ENCODE data around the gene IDS.
"Not testable (repeated sequence)": the region's sequence is repeated elsewhere in the genome, so short reads cannot be mapped to it uniquely, and the experiment has no call there.

Gene IDS

GRCh38 chrX:149537474-149537873 lies 32.4 kb upstream of the IDS start:
- not testable (repeated sequence) for H3K4me3 Mint-ChIP-seq; H3K9me3 Mint-ChIP-seq (ENCODE audit: low read depth); H3K27me3 Mint-ChIP-seq; H3K4me1 Mint-ChIP-seq (ENCODE audit: low read depth); H3K36me3 Mint-ChIP-seq; H3K27ac Mint-ChIP-seq

DNA sequence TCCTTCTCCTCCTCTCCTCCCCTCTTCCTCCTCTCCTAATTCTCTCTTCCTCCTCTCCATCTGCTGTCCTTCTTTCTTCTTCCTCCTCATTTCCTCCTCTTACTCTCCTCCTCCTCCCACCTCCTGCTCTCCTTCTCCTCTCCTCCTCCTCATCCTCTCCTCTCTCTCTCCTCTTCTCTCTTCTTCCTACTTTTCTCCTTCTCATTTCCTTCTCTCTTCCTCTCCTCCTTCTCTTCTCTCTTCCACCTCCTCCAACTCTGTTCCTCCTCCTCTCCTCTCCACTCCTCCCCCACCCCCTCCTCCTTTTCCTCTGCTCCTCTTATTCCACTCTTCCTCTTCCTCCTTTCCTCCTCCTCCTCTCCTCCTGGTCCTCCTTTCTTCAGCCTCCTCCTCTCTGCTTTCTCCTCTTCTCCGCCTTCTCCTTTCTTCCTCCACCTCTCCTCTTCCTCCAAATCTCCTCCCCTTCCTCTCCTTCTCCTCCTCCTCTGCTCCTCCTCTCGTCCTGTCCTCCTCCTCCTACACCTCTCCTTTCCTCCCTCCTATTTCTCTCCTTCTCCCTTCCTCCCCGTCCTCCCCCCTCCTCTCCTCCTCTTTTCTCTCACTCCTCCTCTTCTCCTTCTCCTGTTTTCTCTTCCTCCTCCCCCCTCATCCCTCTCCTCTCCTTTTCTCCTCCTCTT lies 30.0 kb upstream of the IDS start:
- not testable (repeated sequence) for H3K9me3 Mint-ChIP-seq (ENCODE audit: low read depth); H3K27ac Mint-ChIP-seq; H3K27me3 Mint-ChIP-seq; H3K4me3 Mint-ChIP-seq; H3K36me3 Mint-ChIP-seq
- H3K4me1 Mint-ChIP-seq (ENCODE audit: low read depth), result peaks cover 14% of the 10 kb centered on the region

GRCh38 chrX:149533999-149534398 lies 28.9 kb upstream of the IDS start:
- H3K36me3 Mint-ChIP-seq; H3K27me3 Mint-ChIP-seq; H3K27ac Mint-ChIP-seq; H3K9me3 Mint-ChIP-seq (ENCODE audit: low read depth); H3K4me3 Mint-ChIP-seq: not testable (repeated sequence)
- peaks cover 10% of the 10 kb centered on the region for H3K4me1 Mint-ChIP-seq (ENCODE audit: low read depth)

GRCh38 chrX:149532868-149533267 lies 27.8 kb upstream of the IDS start:
- H3K27me3 Mint-ChIP-seq; H3K36me3 Mint-ChIP-seq; H3K27ac Mint-ChIP-seq; H3K9me3 Mint-ChIP-seq (ENCODE audit: low read depth); H3K4me3 Mint-ChIP-seq: not testable (repeated sequence)
- H3K4me1 Mint-ChIP-seq (ENCODE audit: low read depth), result peaks cover 12% of the 10 kb centered on the region

DNA sequence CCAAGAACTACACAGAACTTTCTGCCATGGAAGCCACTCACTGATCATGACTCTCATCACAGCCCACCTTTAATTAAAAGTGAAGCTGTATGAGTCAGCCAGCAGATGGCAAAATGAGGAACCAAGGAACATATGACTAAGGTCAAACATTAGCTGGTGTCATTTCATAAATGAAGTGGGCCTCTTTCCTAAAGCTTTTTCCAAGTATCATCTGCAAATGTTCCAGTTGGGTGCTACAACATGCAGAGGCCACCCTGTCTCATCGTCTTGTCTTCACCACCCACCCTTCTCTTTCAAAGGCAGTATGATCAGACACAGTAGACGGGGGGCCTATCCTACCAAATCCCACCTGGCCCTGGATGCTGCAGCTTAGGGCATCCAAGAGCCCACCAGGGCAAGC lies 26.5 kb upstream of the IDS start:
- H3K27ac Mint-ChIP-seq, result peak overlapping the region; percentile 75
- H3K4me3 Mint-ChIP-seq, result no peak overlapping the region
- peaks cover 17% of the 10 kb centered on the region for H3K4me1 Mint-ChIP-seq (ENCODE audit: low read depth)
- H3K36me3 Mint-ChIP-seq, result no peaks in the 10 kb centered on the region
- no peaks in the 10 kb centered on the region for H3K27me3 Mint-ChIP-seq
- H3K9me3 Mint-ChIP-seq (ENCODE audit: low read depth), result no peaks in the 10 kb centered on the region

DNA sequence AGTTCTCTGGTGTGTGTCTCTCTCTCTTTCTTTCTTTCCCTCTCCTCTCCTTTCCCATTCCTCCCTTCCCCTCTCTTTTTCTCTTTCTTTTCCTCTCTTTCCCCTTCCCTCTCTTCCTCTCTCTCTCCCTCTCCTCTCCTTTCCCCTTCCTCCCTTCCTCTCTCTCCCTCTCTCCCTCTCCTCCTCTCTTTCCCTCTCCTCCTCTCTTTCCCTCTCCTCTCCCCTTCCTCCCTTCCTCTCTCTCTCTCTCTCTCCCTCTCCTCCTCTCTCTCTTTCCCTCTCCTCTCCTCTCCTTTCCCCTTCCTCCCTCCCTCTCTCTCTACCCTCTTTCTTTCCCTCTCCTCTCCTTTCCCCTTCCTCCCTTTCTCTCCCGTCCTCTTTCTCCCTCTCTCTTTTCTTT lies 23.3 kb upstream of the IDS start:
- Mint-ChIP-seq H3K27ac (no peak overlapping the region), H3K4me3 (no peak overlapping the region), H3K27me3 (no peaks in the 10 kb centered on the region), H3K36me3 (no peaks in the 10 kb centered on the region), H3K9me3 (ENCODE audit: low read depth) (no peaks in the 10 kb centered on the region), H3K4me1 (ENCODE audit: low read depth) (peaks cover 26% of the 10 kb centered on the region)

DNA sequence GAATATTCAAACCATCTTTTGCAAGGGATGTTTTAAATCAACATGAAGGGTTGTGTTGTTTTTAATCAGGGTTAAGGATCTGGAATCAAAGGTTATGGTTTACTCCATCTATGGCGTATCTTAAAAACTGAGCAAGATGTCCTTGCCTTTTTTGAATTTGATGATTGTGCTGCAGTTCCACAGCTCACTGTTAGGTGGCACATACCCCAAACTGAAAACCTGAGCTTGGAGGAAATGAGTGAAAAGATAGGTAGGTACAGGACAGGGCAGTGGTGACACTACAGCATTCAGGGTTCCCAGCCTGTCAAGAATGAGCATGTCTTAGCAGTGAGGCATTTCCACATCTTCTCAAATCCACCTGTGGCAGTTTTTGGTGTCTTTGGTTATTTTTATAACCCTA lies 22.6 kb upstream of the IDS start:
- Mint-ChIP-seq H3K36me3 (no peaks in the 10 kb centered on the region), H3K4me3 (no peak overlapping the region), H3K27ac (peak overlapping the region; percentile 25), H3K4me1 (ENCODE audit: low read depth) (peaks cover 27% of the 10 kb centered on the region), H3K9me3 (ENCODE audit: low read depth) (no peaks in the 10 kb centered on the region), H3K27me3 (no peaks in the 10 kb centered on the region)

DNA sequence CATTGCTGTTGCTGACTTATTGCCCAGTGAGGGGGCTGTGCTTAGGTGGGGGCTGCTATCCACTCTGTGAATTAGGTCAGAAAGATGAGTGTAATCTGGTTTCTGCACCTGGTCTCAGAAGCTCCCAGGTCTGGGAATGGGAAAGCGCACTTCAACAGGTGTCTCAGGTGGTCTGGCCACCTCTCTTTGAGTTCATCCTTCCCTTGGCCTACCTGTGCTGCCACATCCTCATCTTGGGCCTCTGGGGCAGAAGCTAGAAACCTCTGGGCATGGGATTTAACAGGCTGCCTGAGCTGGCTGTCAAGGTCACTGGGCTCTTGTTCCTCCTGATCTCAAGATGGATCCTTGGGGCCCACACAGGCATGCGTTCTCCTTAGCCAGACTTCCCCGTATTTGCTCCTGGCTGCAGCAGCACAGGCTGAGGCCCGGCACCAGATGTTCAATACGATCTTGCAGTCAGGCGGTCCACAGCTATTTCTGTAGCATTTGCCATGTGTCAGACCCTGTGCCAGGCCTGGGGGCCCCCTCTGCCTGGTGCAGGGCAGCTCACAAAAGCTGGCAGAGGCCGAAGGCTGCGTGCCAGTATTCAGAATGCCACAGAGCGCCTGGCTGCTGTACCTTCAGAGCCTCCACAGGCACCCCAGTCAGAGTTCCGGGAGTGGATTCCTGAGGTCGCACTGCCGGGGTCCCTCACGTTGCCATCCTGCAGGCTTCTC lies 21.4 kb upstream of the IDS start:
- peaks cover 30% of the 10 kb centered on the region for H3K4me1 Mint-ChIP-seq (ENCODE audit: low read depth)
- H3K27ac Mint-ChIP-seq, result peak overlapping the region; percentile 41
- H3K9me3 Mint-ChIP-seq (ENCODE audit: low read depth); H3K27me3 Mint-ChIP-seq; H3K36me3 Mint-ChIP-seq; H3K4me3 Mint-ChIP-seq: not testable (repeated sequence)

DNA sequence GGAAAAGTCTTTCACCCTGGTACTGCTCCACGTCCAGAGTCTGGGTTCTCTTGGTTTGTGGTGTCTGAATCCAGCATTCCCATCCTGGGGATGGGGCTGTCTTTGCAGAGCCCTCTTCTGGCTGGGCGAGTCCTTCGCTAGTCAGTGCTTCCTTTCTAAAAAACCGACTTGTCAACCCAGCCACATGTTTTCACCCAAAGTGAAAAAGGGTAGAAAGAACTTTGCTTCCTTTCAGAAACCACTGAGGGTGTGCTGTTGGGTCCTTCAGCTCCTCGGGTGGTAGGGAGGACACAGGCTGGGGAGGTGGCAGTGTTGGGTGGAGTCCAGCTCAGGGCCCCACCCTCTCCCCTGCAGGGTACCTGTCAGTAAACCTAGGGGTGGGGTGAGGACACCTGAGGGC lies 20.8 kb upstream of the IDS start:
- not testable (repeated sequence) for H3K27ac Mint-ChIP-seq; H3K9me3 Mint-ChIP-seq (ENCODE audit: low read depth); H3K36me3 Mint-ChIP-seq; H3K27me3 Mint-ChIP-seq; H3K4me3 Mint-ChIP-seq
- H3K4me1 Mint-ChIP-seq (ENCODE audit: low read depth), result peaks cover 32% of the 10 kb centered on the region

GRCh38 chrX:149525389-149525788 lies 20.3 kb upstream of the IDS start:
- H3K36me3 Mint-ChIP-seq; H3K4me3 Mint-ChIP-seq; H3K9me3 Mint-ChIP-seq (ENCODE audit: low read depth); H3K27ac Mint-ChIP-seq; H3K27me3 Mint-ChIP-seq: not testable (repeated sequence)
- H3K4me1 Mint-ChIP-seq (ENCODE audit: low read depth), result peaks cover 37% of the 10 kb centered on the region

- peaks cover 40% of the 10 kb centered on the region for H3K4me1 Mint-ChIP-seq (ENCODE audit: low read depth)
- H3K4me3 Mint-ChIP-seq, result no peak overlapping the region
- H3K36me3 Mint-ChIP-seq, result no peaks in the 10 kb centered on the region
- H3K27ac Mint-ChIP-seq, result no peak overlapping the region
- H3K27me3 Mint-ChIP-seq, result no peaks in the 10 kb centered on the region
- H3K9me3 Mint-ChIP-seq (ENCODE audit: low read depth), result no peaks in the 10 kb centered on the region
Observed at GRCh38 chrX:149522916-149523315, 17.8 kb upstream of the IDS start.

DNA sequence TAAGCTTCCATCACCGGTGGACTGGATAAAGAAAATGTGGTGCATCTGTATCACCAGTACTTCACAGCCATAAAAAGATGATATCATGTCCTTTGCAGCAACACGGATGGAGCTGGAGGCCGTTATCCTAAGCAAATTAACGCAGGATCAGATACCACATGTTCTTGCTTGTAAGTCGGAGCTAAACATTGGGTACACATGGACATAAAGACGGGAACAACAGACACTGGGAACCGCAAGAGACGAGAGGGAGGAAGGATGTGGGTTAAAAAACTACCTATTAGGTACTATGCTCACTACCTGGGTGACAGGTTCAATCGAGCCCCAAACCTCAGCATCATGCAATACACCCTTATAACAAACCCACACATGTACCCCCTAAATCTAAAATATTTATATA lies 16.3 kb upstream of the IDS start:
- Mint-ChIP-seq H3K4me3 (peak overlapping the region; percentile 61), H3K9me3 (ENCODE audit: low read depth) (no peaks in the 10 kb centered on the region), H3K27ac (peak overlapping the region; percentile 72), H3K27me3 (no peaks in the 10 kb centered on the region), H3K36me3 (no peaks in the 10 kb centered on the region), H3K4me1 (ENCODE audit: low read depth) (peaks cover 34% of the 10 kb centered on the region)

DNA sequence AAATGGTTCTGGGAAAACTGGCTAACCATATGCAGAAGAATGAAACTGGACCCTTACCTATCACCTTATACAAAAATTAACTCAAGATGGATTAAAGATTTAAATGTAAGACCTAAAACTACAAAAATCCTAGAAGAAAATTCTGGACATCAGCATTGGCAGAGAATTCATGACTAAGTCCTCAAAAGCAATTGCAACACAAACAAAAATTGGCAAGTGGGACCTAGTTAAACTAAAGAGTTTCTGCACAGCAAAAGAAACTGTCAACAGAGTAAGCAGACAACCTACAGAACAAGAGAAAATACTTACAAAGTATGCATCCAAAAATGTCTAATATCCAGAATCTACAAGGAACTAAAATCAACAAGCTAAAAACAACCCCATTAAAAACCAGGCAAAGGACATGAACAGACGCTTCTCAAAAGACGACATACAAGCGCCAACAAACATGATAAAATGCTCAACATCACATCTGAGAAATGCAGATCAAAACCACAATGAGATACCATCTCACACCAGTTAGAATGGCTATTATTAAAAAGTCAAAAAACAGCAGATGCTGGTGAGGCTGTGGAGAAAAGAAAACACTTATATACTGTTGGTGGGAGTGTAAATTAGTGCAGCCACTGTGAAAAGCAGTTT lies 15.7 kb upstream of the IDS start:
- not testable (repeated sequence) for H3K9me3 Mint-ChIP-seq (ENCODE audit: low read depth); H3K27me3 Mint-ChIP-seq; H3K27ac Mint-ChIP-seq; H3K36me3 Mint-ChIP-seq
- Mint-ChIP-seq H3K4me3 (peak overlapping the region; percentile 61), H3K4me1 (ENCODE audit: low read depth) (peaks cover 36% of the 10 kb centered on the region)

DNA sequence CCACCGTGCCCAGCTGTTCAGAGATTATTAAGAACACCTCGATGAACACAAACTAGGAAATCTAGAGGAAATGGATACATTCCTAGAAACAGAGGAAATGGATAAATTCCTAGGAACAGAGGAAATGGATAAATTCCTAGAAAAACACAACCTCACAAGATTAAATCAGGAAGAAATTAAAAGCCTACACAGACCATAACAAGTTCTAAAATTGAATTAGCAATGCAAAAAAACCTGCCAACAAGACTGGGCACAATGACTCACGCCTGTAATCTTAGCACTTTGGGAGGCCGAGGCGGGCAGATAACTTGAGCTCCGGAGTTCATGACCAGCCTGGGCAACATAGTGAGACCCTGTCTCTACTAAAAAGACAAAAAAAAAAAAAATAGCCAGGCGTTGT lies 13.1 kb upstream of the IDS start:
- Mint-ChIP-seq H3K9me3 (ENCODE audit: low read depth) (no peaks in the 10 kb centered on the region), H3K4me3 (no peak overlapping the region), H3K36me3 (no peaks in the 10 kb centered on the region), H3K27ac (no peak overlapping the region), H3K27me3 (no peaks in the 10 kb centered on the region), H3K4me1 (ENCODE audit: low read depth) (peaks cover 43% of the 10 kb centered on the region)

DNA sequence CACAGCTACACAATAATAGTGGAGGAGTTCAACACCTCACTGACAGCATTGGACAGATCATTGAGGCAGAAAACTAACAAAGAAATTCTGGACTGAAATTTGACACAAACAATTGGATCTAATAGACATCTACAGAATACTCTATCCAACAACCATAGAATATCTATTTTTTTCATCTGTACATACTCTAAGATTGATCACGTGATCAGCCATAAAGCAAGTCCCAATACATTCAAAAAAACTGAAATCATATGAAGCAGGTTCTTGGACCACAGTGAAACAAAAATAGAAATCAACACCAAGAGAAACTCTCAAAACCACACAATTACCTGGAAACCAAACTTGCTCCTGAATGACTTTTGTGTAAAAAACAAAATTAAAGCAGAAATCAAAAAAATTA lies 12.2 kb upstream of the IDS start:
- H3K36me3 Mint-ChIP-seq, result no peaks in the 10 kb centered on the region
- H3K27ac Mint-ChIP-seq, result no peak overlapping the region
- no peaks in the 10 kb centered on the region for H3K27me3 Mint-ChIP-seq
- H3K4me1 Mint-ChIP-seq (ENCODE audit: low read depth), result peaks cover 43% of the 10 kb centered on the region
- no peaks in the 10 kb centered on the region for H3K9me3 Mint-ChIP-seq (ENCODE audit: low read depth)
- H3K4me3 Mint-ChIP-seq, result no peak overlapping the region

DNA sequence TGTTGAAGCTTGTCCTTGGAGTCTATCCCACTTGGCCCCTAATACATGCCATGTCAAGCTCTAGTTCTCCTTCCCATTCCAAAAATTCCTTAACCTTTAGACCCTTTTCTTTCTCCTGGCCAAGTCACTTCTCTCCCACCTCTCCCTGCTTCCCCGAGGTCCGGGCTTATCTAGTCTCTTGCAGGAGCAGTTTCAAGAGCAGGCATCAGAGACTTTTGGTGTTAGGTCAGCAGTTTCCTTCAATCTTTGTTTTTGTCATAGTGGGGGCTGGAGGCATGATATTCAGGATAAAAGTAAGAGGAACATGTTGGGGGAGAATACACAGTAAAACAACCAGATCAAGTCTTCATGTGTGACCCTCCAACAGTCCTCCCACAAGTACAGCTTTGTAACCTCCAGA lies 11.5 kb upstream of the IDS start:
- no peaks in the 10 kb centered on the region for H3K27me3 Mint-ChIP-seq
- H3K36me3 Mint-ChIP-seq, result no peaks in the 10 kb centered on the region
- H3K4me1 Mint-ChIP-seq (ENCODE audit: low read depth), result peaks cover 40% of the 10 kb centered on the region
- no peak overlapping the region for H3K4me3 Mint-ChIP-seq
- H3K9me3 Mint-ChIP-seq (ENCODE audit: low read depth), result no peaks in the 10 kb centered on the region
- no peak overlapping the region for H3K27ac Mint-ChIP-seq
